D721Med (cell line): ENCODE results near the gene VPS50.

Source experiments
- DNase-seq: peaks from one replicate; pipeline ENCODE4 v3.0.0; 2011; ENCODE audit warnings: low spot score; ENCODE audit not compliant: insufficient read length
- FAIRE-seq: peaks from 2 replicates; lab custom pipeline; 2011; peaks lifted over from hg19 to GRCh38; lab: Jason Lieb, UNC
- TF ChIP-seq, protein P1 (sequence below): IDR thresholded peaks from 2 replicates; pipeline ENCODE4 v1.5.1; 2012; ENCODE audit warnings: mild to moderate bottlenecking, control low read depth; ENCODE audit not compliant: insufficient read depth; ENCODE audit errors: missing control alignments

The VPS50 gene

GRCh38 chr7:93231799-93232672 lies at the start of gene VPS50:
TSS of gene VPS50 (plus strand) at chr7:93232366. CDS start at chr7:93232468, 102 bp downstream.
- DNase-seq = peak; percentile 51
- no peak for FAIRE-seq
- TF ChIP-seq, protein P1, sequence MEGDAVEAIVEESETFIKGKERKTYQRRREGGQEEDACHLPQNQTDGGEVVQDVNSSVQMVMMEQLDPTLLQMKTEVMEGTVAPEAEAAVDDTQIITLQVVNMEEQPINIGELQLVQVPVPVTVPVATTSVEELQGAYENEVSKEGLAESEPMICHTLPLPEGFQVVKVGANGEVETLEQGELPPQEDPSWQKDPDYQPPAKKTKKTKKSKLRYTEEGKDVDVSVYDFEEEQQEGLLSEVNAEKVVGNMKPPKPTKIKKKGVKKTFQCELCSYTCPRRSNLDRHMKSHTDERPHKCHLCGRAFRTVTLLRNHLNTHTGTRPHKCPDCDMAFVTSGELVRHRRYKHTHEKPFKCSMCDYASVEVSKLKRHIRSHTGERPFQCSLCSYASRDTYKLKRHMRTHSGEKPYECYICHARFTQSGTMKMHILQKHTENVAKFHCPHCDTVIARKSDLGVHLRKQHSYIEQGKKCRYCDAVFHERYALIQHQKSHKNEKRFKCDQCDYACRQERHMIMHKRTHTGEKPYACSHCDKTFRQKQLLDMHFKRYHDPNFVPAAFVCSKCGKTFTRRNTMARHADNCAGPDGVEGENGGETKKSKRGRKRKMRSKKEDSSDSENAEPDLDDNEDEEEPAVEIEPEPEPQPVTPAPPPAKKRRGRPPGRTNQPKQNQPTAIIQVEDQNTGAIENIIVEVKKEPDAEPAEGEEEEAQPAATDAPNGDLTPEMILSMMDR = no peak

GRCh38 chr7:93185303-93186027 lies 46.7 kb upstream of the VPS50 start:
- FAIRE-seq = no peak
- TF ChIP-seq, protein P1 = no peak
- no peak for DNase-seq

DNA sequence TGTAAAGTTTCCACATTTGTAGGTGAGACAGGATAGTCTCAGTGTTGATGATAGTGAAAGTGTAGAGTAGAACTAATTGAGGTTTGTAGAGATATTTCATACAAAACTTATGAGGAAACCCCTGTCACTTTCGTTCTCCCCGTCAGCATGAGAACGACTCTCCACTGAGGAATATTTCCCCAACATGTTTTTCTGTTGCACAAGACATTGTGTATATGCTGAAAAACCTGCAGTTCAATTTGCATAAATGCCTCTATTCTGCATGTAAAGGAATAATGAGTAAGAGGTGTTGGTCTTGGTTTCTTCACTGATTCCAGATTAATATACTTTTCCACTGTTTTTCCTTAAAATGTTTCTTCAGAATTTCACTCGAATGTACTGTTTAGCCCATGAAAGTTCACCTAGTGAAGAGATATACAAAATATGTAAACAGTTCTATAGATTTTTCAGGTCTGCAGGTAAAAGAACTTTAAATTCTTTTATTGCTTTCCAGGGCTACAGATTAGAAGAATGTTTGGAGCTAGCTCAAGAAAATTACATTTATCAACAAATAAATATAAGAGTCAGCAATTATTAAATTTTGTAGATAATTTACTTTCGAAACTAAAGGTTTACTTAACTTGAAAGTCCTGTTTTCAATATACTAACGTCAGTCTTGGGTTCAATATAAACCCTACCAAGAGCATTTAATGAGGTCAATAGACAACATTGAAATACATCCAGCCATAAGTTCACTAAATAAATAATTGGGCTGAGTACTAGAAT lies 43.1 kb upstream of the VPS50 start:
- FAIRE-seq = no peak

DNA sequence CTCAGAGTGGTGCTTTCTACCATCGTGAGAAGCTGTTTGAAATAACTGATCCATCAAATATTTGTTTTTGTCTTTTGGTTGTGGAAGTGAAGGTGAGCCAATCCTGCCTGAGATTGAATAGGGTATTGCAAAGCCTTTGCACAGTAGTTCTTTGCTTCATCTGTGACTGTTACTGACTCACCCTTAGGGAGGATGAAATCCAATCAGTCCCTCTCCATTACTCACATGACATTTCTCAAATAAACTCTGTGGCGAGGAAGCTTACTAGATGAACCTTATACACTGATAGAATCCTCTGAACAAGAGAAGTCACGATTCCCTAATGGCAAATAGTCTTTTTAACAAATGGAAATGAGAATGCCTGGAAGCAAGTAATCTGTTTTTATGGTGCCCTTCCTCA lies 37.8 kb upstream of the VPS50 start:
- no peak for FAIRE-seq
- DNase-seq = no peak
- TF ChIP-seq, protein P1 = no peak

More for the DNA sequence above, 43.1 kb upstream of the VPS50 start:
- no peak for DNase-seq
- TF ChIP-seq, protein P1 = no peak

DNA sequence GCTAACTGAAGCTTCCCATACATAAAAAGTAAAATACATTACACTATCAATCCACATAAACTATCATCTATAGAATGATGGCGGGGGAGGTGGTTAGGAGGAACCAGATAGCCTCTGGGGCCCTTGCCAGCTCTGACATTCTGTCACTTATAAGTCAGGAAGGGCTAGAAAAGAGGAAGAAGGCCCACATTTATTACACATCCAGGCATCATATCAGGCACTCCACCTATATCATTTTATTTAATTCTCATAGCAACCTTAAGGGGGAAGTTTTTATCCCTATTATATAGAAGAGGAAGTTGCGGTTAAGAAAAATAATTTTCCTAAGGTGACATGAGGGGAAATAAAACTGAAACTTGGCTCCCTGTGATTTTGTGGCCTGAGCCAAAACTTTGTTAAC lies 35.8 kb upstream of the VPS50 start:
- DNase-seq (no peak), FAIRE-seq (no peak)
- TF ChIP-seq, protein P1 = no peak

DNA sequence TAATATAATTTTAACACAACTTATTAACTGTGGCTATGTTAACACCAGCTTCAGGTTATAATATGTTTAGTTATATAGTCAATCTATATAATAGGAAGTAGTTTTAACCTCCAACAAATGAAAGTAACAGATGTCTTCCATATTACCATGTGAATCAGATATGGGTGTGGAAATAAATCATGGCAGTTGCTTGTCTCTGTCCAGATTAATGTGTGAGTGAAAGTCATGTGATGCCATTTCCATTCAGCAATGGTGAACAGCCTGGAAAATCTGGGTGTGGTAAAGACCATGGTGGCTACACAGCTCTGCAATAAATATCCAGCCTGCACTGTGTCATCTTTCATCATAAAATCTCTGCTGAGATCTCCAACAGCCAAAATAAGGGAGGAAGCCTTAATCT lies 33.7 kb upstream of the VPS50 start:
- no peak for DNase-seq
- TF ChIP-seq, protein P1 = no peak
- FAIRE-seq = no peak
